GM12891 (cell line): ENCODE measurements around the gene SMCHD1.

Experiments
- POLR2A ChIP-seq: IDR thresholded peaks from 2 replicates; pipeline ENCODE4 v1.6.1; 2011; ENCODE audit warnings: low read depth, low read length, control low read depth
- POLR2AphosphoS5 ChIP-seq: IDR thresholded peaks from 2 replicates; pipeline ENCODE4 v1.6.1; 2011; ENCODE audit warnings: low read depth, low read length, control low read depth
- SPI1 ChIP-seq: IDR thresholded peaks from 2 replicates; pipeline ENCODE4 v1.6.1; 2011; ENCODE audit warnings: low read depth, low read length, control low read depth

DNA sequence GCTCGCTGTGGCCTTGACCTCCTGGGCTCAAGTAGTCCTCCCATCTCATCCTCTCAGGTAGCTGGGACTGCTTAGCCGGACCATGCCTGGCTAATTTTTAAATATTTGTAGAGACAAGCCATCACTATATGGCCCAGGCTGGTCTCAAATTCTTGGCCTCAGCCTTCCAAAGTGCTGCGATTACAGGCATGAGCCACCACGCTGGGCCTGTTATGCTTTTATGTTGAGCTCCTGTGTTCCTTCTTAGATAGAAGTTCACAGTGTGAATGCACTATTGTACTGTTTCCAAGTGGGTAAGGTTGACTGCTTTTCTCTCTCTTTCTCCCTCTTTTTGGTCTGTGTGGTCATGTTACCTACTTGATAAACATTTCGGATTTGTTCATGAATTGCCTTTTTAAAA is 61.9 kb downstream of the SMCHD1 start:
- TF ChIP-seq POLR2A: no peak
- TF ChIP-seq POLR2AphosphoS5: no peak
- TF ChIP-seq SPI1: no peak
